DND-41 (cell line): ENCODE results near the gene MEGF9.

Source experiments
- ATAC-seq: fragments of 200-7000 bp; cut with Tn5 transposase; 3 replicates; pipeline ENCODE4 v1.9.1; 2021; ENCODE audit warnings: low read depth; ENCODE audit not compliant: insufficient read depth
- DNase-seq: peaks from one replicate; pipeline ENCODE4 v3.0.0-alpha.2; 2020
- H2AFZ ChIP-seq: 2 replicates; pipeline ENCODE4 v1.6.0; 2012; ENCODE audit warnings: low read depth, low read length
- H3K27ac ChIP-seq: 2 replicates; pipeline ENCODE4 v1.5.1; 2012; ENCODE audit warnings: low read length, inconsistent platforms
- H3K27me3 ChIP-seq: fragments of 200-600 bp; sonication (generic); 2 replicates; pipeline ENCODE4 v1.6.0; 2012; ENCODE audit warnings: low read length, mild to moderate bottlenecking, inconsistent platforms; ENCODE audit not compliant: insufficient read depth, poor library complexity
- H3K36me3 ChIP-seq: 2 replicates; pipeline ENCODE4 v1.5.1; 2012; ENCODE audit warnings: low read length, inconsistent platforms; ENCODE audit not compliant: insufficient read depth
- H3K4me1 ChIP-seq: 2 replicates; pipeline ENCODE4 v1.5.1; 2012; ENCODE audit warnings: mild to moderate bottlenecking, low read length; ENCODE audit not compliant: insufficient read depth
- H3K4me2 ChIP-seq: 2 replicates; pipeline ENCODE4 v1.6.0; 2012; ENCODE audit warnings: mild to moderate bottlenecking, moderate library complexity, low read length, inconsistent platforms; ENCODE audit not compliant: insufficient read depth
- H3K4me3 ChIP-seq, 2 experiments: fragments of 200-600 bp in 1 of 2; shearing (Covaris generic) in 1 of 2; 2 replicates each; pipeline ENCODE4 v1.5.1; 2012 to 2016; ENCODE audit warnings: inconsistent platforms in 2 of 2, low read length in 2 of 2, mild to moderate bottlenecking in 2 of 2, low read depth in 1 of 2, moderate library complexity in 1 of 2
- H3K79me2 ChIP-seq: 2 replicates; pipeline ENCODE4 v1.6.0; 2012; ENCODE audit warnings: low read length, inconsistent platforms; ENCODE audit not compliant: insufficient read depth
- H3K9ac ChIP-seq: 2 replicates; pipeline ENCODE4 v1.6.0; 2012; ENCODE audit warnings: low read depth, mild to moderate bottlenecking, inconsistent platforms, low read length, moderate library complexity
- H3K9me3 ChIP-seq: 2 replicates; pipeline ENCODE4 v1.5.1; 2012; ENCODE audit warnings: low read length, moderate library complexity, mild to moderate bottlenecking, inconsistent platforms; ENCODE audit not compliant: insufficient read depth, severe bottlenecking
- H4K20me1 ChIP-seq: 2 replicates; pipeline ENCODE4 v1.6.0; 2012; ENCODE audit warnings: low read length; ENCODE audit not compliant: insufficient read depth
- EZH2 ChIP-seq: IDR thresholded peaks from 3 replicates; pipeline ENCODE4 v1.6.1; 2012; ENCODE audit warnings: borderline replicate concordance, low read depth, mild to moderate bottlenecking, moderate library complexity, low read length, inconsistent platforms; ENCODE audit not compliant: severe bottlenecking
- TF ChIP-seq, protein P1 (sequence below): IDR thresholded peaks from 2 replicates; pipeline ENCODE4 v1.5.1; 2012; ENCODE audit warnings: borderline replicate concordance, low read length, moderate library complexity, mild to moderate bottlenecking; ENCODE audit not compliant: poor library complexity, severe bottlenecking; ENCODE audit errors: extremely low read depth

The MEGF9 gene

GRCh38 chr9:120729791-120730241 is 15.5 kb upstream of the MEGF9 start:
- TF ChIP-seq, protein P1, sequence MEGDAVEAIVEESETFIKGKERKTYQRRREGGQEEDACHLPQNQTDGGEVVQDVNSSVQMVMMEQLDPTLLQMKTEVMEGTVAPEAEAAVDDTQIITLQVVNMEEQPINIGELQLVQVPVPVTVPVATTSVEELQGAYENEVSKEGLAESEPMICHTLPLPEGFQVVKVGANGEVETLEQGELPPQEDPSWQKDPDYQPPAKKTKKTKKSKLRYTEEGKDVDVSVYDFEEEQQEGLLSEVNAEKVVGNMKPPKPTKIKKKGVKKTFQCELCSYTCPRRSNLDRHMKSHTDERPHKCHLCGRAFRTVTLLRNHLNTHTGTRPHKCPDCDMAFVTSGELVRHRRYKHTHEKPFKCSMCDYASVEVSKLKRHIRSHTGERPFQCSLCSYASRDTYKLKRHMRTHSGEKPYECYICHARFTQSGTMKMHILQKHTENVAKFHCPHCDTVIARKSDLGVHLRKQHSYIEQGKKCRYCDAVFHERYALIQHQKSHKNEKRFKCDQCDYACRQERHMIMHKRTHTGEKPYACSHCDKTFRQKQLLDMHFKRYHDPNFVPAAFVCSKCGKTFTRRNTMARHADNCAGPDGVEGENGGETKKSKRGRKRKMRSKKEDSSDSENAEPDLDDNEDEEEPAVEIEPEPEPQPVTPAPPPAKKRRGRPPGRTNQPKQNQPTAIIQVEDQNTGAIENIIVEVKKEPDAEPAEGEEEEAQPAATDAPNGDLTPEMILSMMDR, result peak; percentile 22
- no peak for TF ChIP-seq EZH2
- no peaks in the 10 kb centered on the region for H3K4me1 ChIP-seq
- no peaks in the 10 kb centered on the region for H3K9me3 ChIP-seq
- H3K36me3 ChIP-seq, result no peaks in the 10 kb centered on the region
- no peaks in the 10 kb centered on the region for H3K27me3 ChIP-seq
- no peak overlapping the region for H2AFZ ChIP-seq
- ATAC-seq (no peak; the same call in 2 of the 3 replicates), DNase-seq (no peak)
- no peak overlapping the region for H3K9ac ChIP-seq
- no peaks in the 10 kb centered on the region for H4K20me1 ChIP-seq
- no peak overlapping the region for H3K27ac ChIP-seq
- no peaks in the 10 kb centered on the region for H3K79me2 ChIP-seq
- no peak overlapping the region for H3K4me3 ChIP-seq
- H3K4me2 ChIP-seq, result no peak overlapping the region

GRCh38 chr9:120726484-120726883 is 12.2 kb upstream of the MEGF9 start:
- TF ChIP-seq, protein P1, result no peak
- no peak for TF ChIP-seq EZH2
- no peak overlapping the region for H3K4me3 ChIP-seq
- ATAC-seq (peak; percentile 42; the same call in 1 of the 3 replicates), DNase-seq (no peak)
- H4K20me1 ChIP-seq, result no peaks in the 10 kb centered on the region
- no peaks in the 10 kb centered on the region for H3K79me2 ChIP-seq
- H3K4me1 ChIP-seq, result no peaks in the 10 kb centered on the region
- no peak overlapping the region for H3K27ac ChIP-seq
- no peaks in the 10 kb centered on the region for H3K9me3 ChIP-seq
- H3K9ac ChIP-seq, result no peak overlapping the region
- H3K27me3 ChIP-seq, result no peaks in the 10 kb centered on the region
- no peaks in the 10 kb centered on the region for H3K36me3 ChIP-seq
- H3K4me2 ChIP-seq, result no peak overlapping the region
- no peak overlapping the region for H2AFZ ChIP-seq

DNA sequence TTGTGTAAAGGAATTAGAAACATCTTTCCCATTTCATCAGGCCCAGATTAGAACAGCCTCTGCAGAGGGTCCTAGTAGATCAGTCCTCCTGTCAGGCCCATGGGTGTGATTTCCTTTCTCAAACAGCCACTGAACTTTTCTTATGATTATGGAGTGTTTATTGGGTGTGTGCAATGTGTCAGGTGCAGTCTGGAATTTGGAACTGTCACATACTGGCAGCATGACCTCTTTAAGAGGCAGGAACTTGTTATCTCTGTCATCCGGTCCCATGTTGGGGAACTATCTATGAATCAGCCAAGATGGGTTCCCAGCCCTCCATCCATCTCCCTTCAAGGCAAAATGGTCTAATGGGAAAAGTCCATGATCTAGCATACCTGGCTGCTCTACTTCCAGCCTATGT is 11.6 kb upstream of the MEGF9 start:
- no peak for ATAC-seq
- H3K4me3 ChIP-seq, result no peak overlapping the region
- no peak for TF ChIP-seq EZH2
- TF ChIP-seq, protein P1, result no peak

DNA sequence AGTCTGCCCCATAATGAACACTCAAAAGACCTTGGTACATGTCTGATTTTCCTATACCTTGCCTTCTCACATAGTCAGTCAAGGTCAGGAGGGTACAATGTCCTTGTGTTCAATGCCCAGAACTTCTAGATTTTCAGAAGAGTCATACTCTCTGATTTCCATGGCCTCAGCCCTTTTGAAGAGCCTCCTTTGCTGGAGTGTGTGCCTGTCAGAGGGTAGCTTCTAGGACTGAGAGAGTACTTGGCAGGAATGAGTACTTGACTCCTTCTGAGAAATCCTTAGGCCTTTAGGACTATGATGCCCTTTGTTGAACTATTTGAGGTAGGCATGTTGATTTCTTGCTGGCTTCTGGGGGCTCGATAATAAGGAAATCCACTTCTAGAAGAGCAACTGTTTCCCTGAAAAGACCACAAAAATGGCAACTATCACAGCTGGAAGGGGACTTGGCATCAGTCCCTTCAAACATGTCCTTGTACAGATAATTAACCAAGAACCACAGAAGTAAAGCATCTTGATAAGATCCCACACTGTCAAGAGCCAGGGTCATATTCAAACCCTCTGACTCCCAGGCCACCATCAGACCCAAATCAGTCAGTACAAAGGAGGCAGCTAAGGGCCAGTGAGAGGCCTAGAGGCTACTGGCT is 10.6 kb upstream of the MEGF9 start:
- H3K27ac ChIP-seq, result no peak overlapping the region
- no peak overlapping the region for H2AFZ ChIP-seq
- no peaks in the 10 kb centered on the region for H3K4me1 ChIP-seq
- H3K9me3 ChIP-seq, result no peaks in the 10 kb centered on the region
- no peaks in the 10 kb centered on the region for H4K20me1 ChIP-seq
- TF ChIP-seq, protein P1, result no peak
- no peak for TF ChIP-seq EZH2
- H3K27me3 ChIP-seq, result no peaks in the 10 kb centered on the region
- DNase-seq (no peak), ATAC-seq (no peak)
- H3K36me3 ChIP-seq, result no peaks in the 10 kb centered on the region
- H3K4me2 ChIP-seq, result no peak overlapping the region
- H3K4me3 ChIP-seq, result no peak overlapping the region
- no peak overlapping the region for H3K9ac ChIP-seq
- no peaks in the 10 kb centered on the region for H3K79me2 ChIP-seq

More for the DNA sequence above, 11.6 kb upstream of the MEGF9 start:
- H2AFZ ChIP-seq, result no peak overlapping the region
- H3K36me3 ChIP-seq, result no peaks in the 10 kb centered on the region
- no peaks in the 10 kb centered on the region for H3K79me2 ChIP-seq
- no peak overlapping the region for H3K27ac ChIP-seq
- no peaks in the 10 kb centered on the region for H4K20me1 ChIP-seq
- no peaks in the 10 kb centered on the region for H3K27me3 ChIP-seq
- no peak for DNase-seq
- no peak overlapping the region for H3K4me2 ChIP-seq
- H3K9ac ChIP-seq, result no peak overlapping the region
- H3K4me1 ChIP-seq, result no peaks in the 10 kb centered on the region
- no peaks in the 10 kb centered on the region for H3K9me3 ChIP-seq
